GM12892 (cell line): Measurements from ENCODE around the gene TNRC6B.

ENCODE experiments used
- POLR2A ChIP-seq: IDR thresholded peaks from 2 replicates; pipeline ENCODE4 v1.6.1; 2011; ENCODE audit warnings: low read depth, low read length, control low read depth
- TAF1 ChIP-seq: IDR thresholded peaks from 2 replicates; pipeline ENCODE4 v1.6.1; 2011; ENCODE audit warnings: low read depth, mild to moderate bottlenecking, control low read depth, low read length, borderline replicate concordance

GRCh38 chr22:40322818-40323447, 145.2 kb downstream of the TNRC6B start:
- TF ChIP-seq POLR2A (no peak), TAF1 (no peak)
